Measurements from ENCODE around the gene WDTC1. TPM values are rescaled to one million over a fixed set of nuclear protein-coding genes. Genes with fewer than 3 reads are reported as not detected.

The WDTC1 gene
- total and polyA plus RNA-seq, 2 of the 13 experiments (the other 11 are each of a cell fraction or from before 2014, with no cell fraction given) = 5.5 TPM

- TF ChIP-seq, protein P1, sequence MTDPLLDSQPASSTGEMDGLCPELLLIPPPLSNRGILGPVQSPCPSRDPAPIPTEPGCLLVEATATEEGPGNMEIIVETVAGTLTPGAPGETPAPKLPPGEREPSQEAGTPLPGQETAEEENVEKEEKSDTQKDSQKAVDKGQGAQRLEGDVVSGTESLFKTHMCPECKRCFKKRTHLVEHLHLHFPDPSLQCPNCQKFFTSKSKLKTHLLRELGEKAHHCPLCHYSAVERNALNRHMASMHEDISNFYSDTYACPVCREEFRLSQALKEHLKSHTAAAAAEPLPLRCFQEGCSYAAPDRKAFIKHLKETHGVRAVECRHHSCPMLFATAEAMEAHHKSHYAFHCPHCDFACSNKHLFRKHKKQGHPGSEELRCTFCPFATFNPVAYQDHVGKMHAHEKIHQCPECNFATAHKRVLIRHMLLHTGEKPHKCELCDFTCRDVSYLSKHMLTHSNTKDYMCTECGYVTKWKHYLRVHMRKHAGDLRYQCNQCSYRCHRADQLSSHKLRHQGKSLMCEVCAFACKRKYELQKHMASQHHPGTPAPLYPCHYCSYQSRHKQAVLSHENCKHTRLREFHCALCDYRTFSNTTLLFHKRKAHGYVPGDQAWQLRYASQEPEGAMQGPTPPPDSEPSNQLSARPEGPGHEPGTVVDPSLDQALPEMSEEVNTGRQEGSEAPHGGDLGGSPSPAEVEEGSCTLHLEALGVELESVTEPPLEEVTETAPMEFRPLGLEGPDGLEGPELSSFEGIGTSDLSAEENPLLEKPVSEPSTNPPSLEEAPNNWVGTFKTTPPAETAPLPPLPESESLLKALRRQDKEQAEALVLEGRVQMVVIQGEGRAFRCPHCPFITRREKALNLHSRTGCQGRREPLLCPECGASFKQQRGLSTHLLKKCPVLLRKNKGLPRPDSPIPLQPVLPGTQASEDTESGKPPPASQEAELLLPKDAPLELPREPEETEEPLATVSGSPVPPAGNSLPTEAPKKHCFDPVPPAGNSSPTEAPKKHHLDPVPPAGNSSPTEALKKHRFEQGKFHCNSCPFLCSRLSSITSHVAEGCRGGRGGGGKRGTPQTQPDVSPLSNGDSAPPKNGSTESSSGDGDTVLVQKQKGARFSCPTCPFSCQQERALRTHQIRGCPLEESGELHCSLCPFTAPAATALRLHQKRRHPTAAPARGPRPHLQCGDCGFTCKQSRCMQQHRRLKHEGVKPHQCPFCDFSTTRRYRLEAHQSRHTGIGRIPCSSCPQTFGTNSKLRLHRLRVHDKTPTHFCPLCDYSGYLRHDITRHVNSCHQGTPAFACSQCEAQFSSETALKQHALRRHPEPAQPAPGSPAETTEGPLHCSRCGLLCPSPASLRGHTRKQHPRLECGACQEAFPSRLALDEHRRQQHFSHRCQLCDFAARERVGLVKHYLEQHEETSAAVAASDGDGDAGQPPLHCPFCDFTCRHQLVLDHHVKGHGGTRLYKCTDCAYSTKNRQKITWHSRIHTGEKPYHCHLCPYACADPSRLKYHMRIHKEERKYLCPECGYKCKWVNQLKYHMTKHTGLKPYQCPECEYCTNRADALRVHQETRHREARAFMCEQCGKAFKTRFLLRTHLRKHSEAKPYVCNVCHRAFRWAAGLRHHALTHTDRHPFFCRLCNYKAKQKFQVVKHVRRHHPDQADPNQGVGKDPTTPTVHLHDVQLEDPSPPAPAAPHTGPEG (CRISPR knock-in tag; IDR thresholded peaks at IDR 0.05) = peak; percentile 90
- TF ChIP-seq ZBTB21 (CRISPR knock-in tag; IDR thresholded peaks at IDR 0.05) (peak; percentile 70), NAIF1 (CRISPR knock-in tag; IDR thresholded peaks at IDR 0.05; ENCODE audit: borderline replicate concordance) (peak; percentile 96), HNRNPH1 (optimal IDR thresholded peaks at IDR 0.05; ENCODE audit: low read depth, low read length) (no peak), SAP130 (CRISPR knock-in tag; IDR thresholded peaks at IDR 0.05; ENCODE audit: low read depth) (peak; percentile 94), MAFG (CRISPR knock-in tag; IDR thresholded peaks at IDR 0.05) (no peak)
These were observed 87.6 kb downstream of the WDTC1 start, which contains the start of gene TMEM222 (continued) for GRCh38 chr1:27321813-27322568.
